ENCODE data around the gene ZWILCH.
"Not testable (repeated sequence)": the region's sequence is repeated elsewhere in the genome, so short reads cannot be mapped to it uniquely, and the experiment has no call there.

- not testable (repeated sequence) for TF ChIP-seq POLR2A, CTCF (IDR thresholded peaks at IDR 0.05)
Observed at GRCh38 chr15:66589429-66589828, 84.3 kb downstream of the ZWILCH start.
